SU-DHL-6 (cell line): ENCODE data around the gene PDZD2.

Source experiments
- H2AFZ ChIP-seq: fragments of 200-600 bp; sonication (generic); 2 replicates; pipeline ENCODE4 v1.6.1; 2014; ENCODE audit warnings: low read depth, mild to moderate bottlenecking, moderate library complexity, mixed read lengths, antibody characterized with exemption, low read length; ENCODE audit not compliant: severe bottlenecking
- H3F3A ChIP-seq: fragments of 200-600 bp; shearing (Covaris generic); 2 replicates; pipeline ENCODE4 v1.6.0; 2016; ENCODE audit warnings: antibody characterized with exemption, mild to moderate bottlenecking; ENCODE audit not compliant: insufficient read depth
- H3K27ac ChIP-seq: fragments of 200-600 bp; sonication (generic); 2 replicates; pipeline ENCODE4 v1.5.1; 2016; ENCODE audit warnings: low read depth, mild to moderate bottlenecking, low read length, moderate library complexity, mixed read lengths
- H3K27me3 ChIP-seq: fragments of 200-600 bp; sonication (generic), shearing (Covaris generic); 2 replicates; pipeline ENCODE4 v1.6.0; 2014; ENCODE audit warnings: mild to moderate bottlenecking, low read length
- H3K36me3 ChIP-seq: fragments of 200-600 bp; sonication (generic); 2 replicates; pipeline ENCODE4 v1.6.1; 2014; ENCODE audit warnings: mild to moderate bottlenecking, low read length, mixed read lengths
- H3K4me2 ChIP-seq: fragments of 300-600, 200-600 bp; shearing (Covaris generic), sonication (generic); 2 replicates; pipeline ENCODE4 v1.6.0; 2014; ENCODE audit warnings: low read length, low read depth, mild to moderate bottlenecking; ENCODE audit not compliant: poor library complexity, severe bottlenecking
- H3K4me3 ChIP-seq: fragments of 200-600 bp; sonication (generic); 2 replicates; pipeline ENCODE4 v1.5.1; 2014; ENCODE audit warnings: antibody characterized with exemption, low read length, mild to moderate bottlenecking, mixed read lengths; ENCODE audit not compliant: insufficient read depth, poor library complexity, severe bottlenecking
- H3K79me2 ChIP-seq: fragments of 200-600 bp; sonication (generic); 2 replicates; pipeline ENCODE4 v1.6.1; 2014; ENCODE audit warnings: mild to moderate bottlenecking, low read length, moderate library complexity; ENCODE audit not compliant: insufficient read depth
- H3K9ac ChIP-seq: fragments of 200-600 bp; sonication (generic); 2 replicates; pipeline ENCODE4 v1.7.0; 2014; ENCODE audit warnings: mild to moderate bottlenecking, low read length
- H3K9me2 ChIP-seq: fragments of 200-600 bp; sonication (generic); replicated peaks from 2 replicates; pipeline ENCODE4 v1.6.1; 2014; ENCODE audit warnings: low read length; ENCODE audit not compliant: insufficient read depth
- H3K9me3 ChIP-seq: fragments of 200-600 bp; sonication (generic); 2 replicates; pipeline ENCODE4 v1.6.1; 2014; ENCODE audit warnings: low read length, mixed read lengths; ENCODE audit not compliant: insufficient read depth
- H4K20me1 ChIP-seq: fragments of 200-600 bp; sonication (generic); 2 replicates; pipeline ENCODE4 v1.6.1; 2014; ENCODE audit warnings: low read depth, mild to moderate bottlenecking, antibody characterized with exemption, low read length, moderate library complexity, mixed read lengths
- CTCF ChIP-seq: fragments of 200-600 bp; sonication (generic); IDR thresholded peaks from one replicate; pipeline ENCODE4 v1.5.1; 2017; ENCODE audit warnings: antibody characterized with exemption, mild to moderate bottlenecking, low read length, moderate library complexity; ENCODE audit not compliant: insufficient read depth, poor library complexity, severe bottlenecking
- EZH2phosphoT487 ChIP-seq: fragments of 200-600 bp; sonication (generic), shearing (Covaris generic); conservative IDR thresholded peaks from 2 replicates; pipeline ENCODE4 v1.6.1; 2018; ENCODE audit warnings: mild to moderate bottlenecking, antibody characterized with exemption, low read length, moderate library complexity, mixed read lengths

PDZD2 gene

GRCh38 chr5:32096891-32097595 is 458.1 kb downstream of the PDZD2 start:
- no peak overlapping the region for H3K9ac ChIP-seq
- H3K27me3 ChIP-seq, result no peaks in the 10 kb centered on the region
- no peaks in the 10 kb centered on the region for H3K79me2 ChIP-seq
- no peaks in the 10 kb centered on the region for H4K20me1 ChIP-seq
- no peak overlapping the region for H3K4me2 ChIP-seq
- no peaks in the 10 kb centered on the region for H3K36me3 ChIP-seq
- H3K27ac ChIP-seq, result no peak overlapping the region
- no peaks in the 10 kb centered on the region for H3F3A ChIP-seq
- no peak for TF ChIP-seq CTCF
- TF ChIP-seq EZH2phosphoT487, result no peak
- no peaks in the 10 kb centered on the region for H3K9me2 ChIP-seq
- no peaks in the 10 kb centered on the region for H3K9me3 ChIP-seq
- no peak overlapping the region for H3K4me3 ChIP-seq
- H2AFZ ChIP-seq, result no peak overlapping the region

DNA sequence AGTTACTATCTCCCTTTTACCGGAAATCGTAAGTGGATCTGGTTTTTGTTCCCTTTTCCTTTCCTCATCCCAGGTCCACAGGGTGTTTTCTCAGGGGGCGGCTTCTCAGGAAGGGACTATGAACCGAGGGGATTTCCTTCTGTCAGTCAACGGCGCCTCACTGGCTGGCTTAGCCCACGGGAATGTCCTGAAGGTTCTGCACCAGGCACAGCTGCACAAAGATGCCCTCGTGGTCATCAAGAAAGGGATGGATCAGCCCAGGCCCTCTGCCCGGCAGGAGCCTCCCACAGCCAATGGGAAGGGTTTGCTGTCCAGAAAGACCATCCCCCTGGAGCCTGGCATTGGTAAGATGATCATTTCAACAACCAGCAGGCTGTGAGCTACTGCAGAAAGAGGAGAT is 459.4 kb downstream of the PDZD2 start:
- Histone ChIP-seq H3K4me2 (no peak overlapping the region), H3K27me3 (no peaks in the 10 kb centered on the region), H3K27ac (no peak overlapping the region), H3K4me3 (no peak overlapping the region), H4K20me1 (no peaks in the 10 kb centered on the region), H2AFZ (no peak overlapping the region), H3K36me3 (no peaks in the 10 kb centered on the region), H3K9ac (no peak overlapping the region), H3K9me2 (no peaks in the 10 kb centered on the region), H3K79me2 (no peaks in the 10 kb centered on the region), H3F3A (no peaks in the 10 kb centered on the region), H3K9me3 (no peaks in the 10 kb centered on the region)
- TF ChIP-seq EZH2phosphoT487, result no peak
- no peak for TF ChIP-seq CTCF

DNA sequence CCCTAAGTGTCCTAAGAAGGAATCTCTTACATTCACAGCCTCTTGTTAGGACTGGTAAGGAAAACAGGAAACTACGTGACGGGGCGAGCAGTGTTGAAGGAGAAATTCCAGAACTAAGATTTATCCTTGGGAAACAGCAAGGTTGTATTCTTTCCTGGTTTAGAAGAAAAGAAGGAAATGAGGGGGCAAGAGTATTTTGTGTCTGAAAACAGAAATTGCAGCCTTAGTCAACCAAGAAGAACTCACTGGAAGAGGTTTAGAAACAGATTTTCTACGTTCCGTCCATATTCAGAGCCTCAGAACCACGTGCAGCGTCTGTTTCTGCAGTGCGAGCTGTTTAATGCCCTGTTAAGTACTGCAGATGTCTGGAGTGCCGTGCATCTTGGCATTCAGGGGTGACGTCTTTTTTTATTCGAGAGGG is 460.0 kb downstream of the PDZD2 start:
- H4K20me1 ChIP-seq, result no peaks in the 10 kb centered on the region
- H3K4me3 ChIP-seq, result no peak overlapping the region
- H3K4me2 ChIP-seq, result no peak overlapping the region
- TF ChIP-seq EZH2phosphoT487, result no peak
- no peak for TF ChIP-seq CTCF
- H3K9me3 ChIP-seq, result no peaks in the 10 kb centered on the region
- no peaks in the 10 kb centered on the region for H3K9me2 ChIP-seq
- no peaks in the 10 kb centered on the region for H3K36me3 ChIP-seq
- H2AFZ ChIP-seq, result no peak overlapping the region
- no peaks in the 10 kb centered on the region for H3K27me3 ChIP-seq
- H3F3A ChIP-seq, result no peaks in the 10 kb centered on the region
- no peaks in the 10 kb centered on the region for H3K79me2 ChIP-seq
- no peak overlapping the region for H3K27ac ChIP-seq
- no peak overlapping the region for H3K9ac ChIP-seq
